ENCODE results near the gene GPRC5A. TPM values are rescaled to one million over a fixed set of nuclear protein-coding genes. Genes with fewer than 3 reads are reported as not detected.
A peak's percentile ranks its signal among the peaks of the same experiment; 100 is the strongest.

The GPRC5A gene
- total RNA-seq, 1 donor from 2014 or later: 27.3 TPM

DNA sequence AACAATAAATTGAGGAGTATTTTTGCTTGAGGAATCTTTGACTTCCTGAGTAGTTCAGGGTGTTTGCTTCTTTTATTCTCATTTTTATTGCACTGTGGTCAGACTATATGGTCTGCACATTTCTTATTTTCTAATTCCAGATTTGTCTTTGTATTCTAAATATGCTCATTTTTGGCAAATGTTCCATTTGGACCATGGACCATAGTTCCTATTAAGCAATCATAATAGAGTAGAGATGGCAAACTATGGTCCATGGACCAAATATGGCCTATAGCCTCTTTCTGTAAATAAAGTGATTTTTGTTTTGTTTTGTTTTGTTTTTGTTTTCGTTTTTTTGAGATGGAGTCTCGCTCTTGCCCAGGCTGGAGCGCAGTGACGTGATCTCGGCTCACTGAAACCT is 2.1 kb downstream of the GPRC5A start:
- Mint-ChIP-seq H3K4me3 (ENCODE audit: unreplicated experiment) (peak overlapping the region; percentile 83), H3K27me3 (ENCODE audit: unreplicated experiment) (no peaks in the 10 kb centered on the region), H3K4me1 (ENCODE audit: unreplicated experiment) (peaks cover 57% of the 10 kb centered on the region), H3K27ac (ENCODE audit: unreplicated experiment) (no peak overlapping the region), H3K9me3 (ENCODE audit: unreplicated experiment) (no peaks in the 10 kb centered on the region), H3K36me3 (ENCODE audit: unreplicated experiment) (no peaks in the 10 kb centered on the region)
- DNase-seq (ENCODE audit: extremely low spot score, unreplicated experiment): no peak
- TF ChIP-seq, protein P1, sequence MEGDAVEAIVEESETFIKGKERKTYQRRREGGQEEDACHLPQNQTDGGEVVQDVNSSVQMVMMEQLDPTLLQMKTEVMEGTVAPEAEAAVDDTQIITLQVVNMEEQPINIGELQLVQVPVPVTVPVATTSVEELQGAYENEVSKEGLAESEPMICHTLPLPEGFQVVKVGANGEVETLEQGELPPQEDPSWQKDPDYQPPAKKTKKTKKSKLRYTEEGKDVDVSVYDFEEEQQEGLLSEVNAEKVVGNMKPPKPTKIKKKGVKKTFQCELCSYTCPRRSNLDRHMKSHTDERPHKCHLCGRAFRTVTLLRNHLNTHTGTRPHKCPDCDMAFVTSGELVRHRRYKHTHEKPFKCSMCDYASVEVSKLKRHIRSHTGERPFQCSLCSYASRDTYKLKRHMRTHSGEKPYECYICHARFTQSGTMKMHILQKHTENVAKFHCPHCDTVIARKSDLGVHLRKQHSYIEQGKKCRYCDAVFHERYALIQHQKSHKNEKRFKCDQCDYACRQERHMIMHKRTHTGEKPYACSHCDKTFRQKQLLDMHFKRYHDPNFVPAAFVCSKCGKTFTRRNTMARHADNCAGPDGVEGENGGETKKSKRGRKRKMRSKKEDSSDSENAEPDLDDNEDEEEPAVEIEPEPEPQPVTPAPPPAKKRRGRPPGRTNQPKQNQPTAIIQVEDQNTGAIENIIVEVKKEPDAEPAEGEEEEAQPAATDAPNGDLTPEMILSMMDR (IDR thresholded peaks at IDR 0.05): no peak

DNA sequence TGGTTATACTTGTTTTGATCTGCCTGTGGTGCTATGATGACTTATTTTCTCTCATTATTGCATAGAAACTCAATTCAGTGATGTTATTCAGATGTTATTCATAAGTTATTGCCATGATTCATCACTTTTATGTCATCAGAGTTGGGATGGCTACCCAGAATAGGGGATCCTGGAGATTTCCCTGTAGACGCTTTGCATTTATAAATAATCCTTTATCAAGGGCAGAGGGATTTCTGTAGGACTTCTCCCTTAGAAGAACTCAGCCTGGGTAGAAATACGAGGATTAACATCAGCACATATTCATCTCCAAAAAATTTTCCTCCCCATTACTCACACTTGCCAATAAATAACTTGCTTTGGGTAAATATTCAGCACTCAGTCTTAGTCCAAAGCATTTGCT is 4.9 kb downstream of the GPRC5A start:
- Mint-ChIP-seq H3K36me3 (ENCODE audit: unreplicated experiment) (no peaks in the 10 kb centered on the region), H3K27me3 (ENCODE audit: unreplicated experiment) (no peaks in the 10 kb centered on the region), H3K4me1 (ENCODE audit: unreplicated experiment) (peaks cover 73% of the 10 kb centered on the region), H3K9me3 (ENCODE audit: unreplicated experiment) (no peaks in the 10 kb centered on the region), H3K27ac (ENCODE audit: unreplicated experiment) (peak overlapping the region; percentile 52), H3K4me3 (ENCODE audit: unreplicated experiment) (no peak overlapping the region)
- no peak for DNase-seq (ENCODE audit: extremely low spot score, unreplicated experiment)
- TF ChIP-seq, protein P1 (IDR thresholded peaks at IDR 0.05): no peak

DNA sequence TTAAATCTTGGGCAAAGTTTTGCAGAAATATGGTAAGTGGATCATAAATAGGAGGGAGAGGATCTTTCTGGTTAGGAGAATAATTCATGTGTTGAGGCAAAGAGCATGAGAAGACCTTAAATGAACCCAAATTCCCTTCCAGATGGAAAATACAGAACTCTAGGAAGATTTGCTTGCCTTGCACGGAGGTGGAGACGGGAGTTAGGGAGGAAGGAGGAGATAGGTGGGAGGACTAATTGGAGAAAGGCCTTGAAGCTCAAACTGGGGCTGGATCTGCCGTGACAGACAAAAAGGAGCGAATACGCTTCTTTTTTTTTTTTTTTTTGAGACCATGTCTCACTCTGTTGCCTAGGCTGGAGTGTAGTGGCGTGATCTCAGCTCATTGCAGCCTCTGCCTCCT is 5.9 kb downstream of the GPRC5A start:
- no peaks in the 10 kb centered on the region for H3K27me3 Mint-ChIP-seq (ENCODE audit: unreplicated experiment)
- peaks cover 74% of the 10 kb centered on the region for H3K4me1 Mint-ChIP-seq (ENCODE audit: unreplicated experiment)
- no peak for DNase-seq (ENCODE audit: extremely low spot score, unreplicated experiment)
- TF ChIP-seq, protein P1 (IDR thresholded peaks at IDR 0.05): no peak
- no peak overlapping the region for H3K4me3 Mint-ChIP-seq (ENCODE audit: unreplicated experiment)
- no peaks in the 10 kb centered on the region for H3K9me3 Mint-ChIP-seq (ENCODE audit: unreplicated experiment)
- no peaks in the 10 kb centered on the region for H3K36me3 Mint-ChIP-seq (ENCODE audit: unreplicated experiment)
- peak overlapping the region; percentile 37 for H3K27ac Mint-ChIP-seq (ENCODE audit: unreplicated experiment)

DNA sequence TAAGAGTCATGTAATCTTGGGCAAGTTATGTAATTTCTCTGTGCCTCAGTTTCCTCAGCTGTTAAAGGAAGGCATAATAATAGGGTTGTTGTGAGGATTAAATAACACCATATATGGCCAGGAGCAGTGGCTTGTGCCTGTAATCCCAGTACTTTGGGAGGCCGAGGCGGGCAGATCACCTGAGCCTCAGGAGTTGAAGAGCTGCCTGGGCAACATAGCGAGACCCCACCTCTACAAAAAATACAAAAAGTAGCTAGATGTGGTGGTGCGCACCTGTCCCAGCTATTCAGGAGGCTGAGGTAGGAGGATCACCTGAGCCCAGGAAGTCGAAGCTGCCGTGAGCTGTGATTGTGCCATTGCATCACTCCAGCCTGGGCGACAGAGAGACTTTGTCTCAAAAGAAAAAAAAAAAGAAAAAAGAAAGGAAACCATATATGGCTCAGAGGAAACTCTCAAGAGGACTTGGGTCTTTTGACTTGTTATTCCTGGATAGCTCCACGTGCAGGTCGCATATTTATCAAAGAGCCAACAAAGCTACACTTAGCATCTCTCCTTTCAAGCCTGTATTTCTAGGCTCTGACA is 6.9 kb downstream of the GPRC5A start:
- Mint-ChIP-seq H3K27ac (ENCODE audit: unreplicated experiment) (peak overlapping the region; percentile 81), H3K9me3 (ENCODE audit: unreplicated experiment) (no peaks in the 10 kb centered on the region), H3K4me1 (ENCODE audit: unreplicated experiment) (peaks cover 64% of the 10 kb centered on the region), H3K27me3 (ENCODE audit: unreplicated experiment) (no peaks in the 10 kb centered on the region), H3K4me3 (ENCODE audit: unreplicated experiment) (no peak overlapping the region), H3K36me3 (ENCODE audit: unreplicated experiment) (no peaks in the 10 kb centered on the region)
- no peak for DNase-seq (ENCODE audit: extremely low spot score, unreplicated experiment)
- TF ChIP-seq, protein P1 (IDR thresholded peaks at IDR 0.05): no peak

DNA sequence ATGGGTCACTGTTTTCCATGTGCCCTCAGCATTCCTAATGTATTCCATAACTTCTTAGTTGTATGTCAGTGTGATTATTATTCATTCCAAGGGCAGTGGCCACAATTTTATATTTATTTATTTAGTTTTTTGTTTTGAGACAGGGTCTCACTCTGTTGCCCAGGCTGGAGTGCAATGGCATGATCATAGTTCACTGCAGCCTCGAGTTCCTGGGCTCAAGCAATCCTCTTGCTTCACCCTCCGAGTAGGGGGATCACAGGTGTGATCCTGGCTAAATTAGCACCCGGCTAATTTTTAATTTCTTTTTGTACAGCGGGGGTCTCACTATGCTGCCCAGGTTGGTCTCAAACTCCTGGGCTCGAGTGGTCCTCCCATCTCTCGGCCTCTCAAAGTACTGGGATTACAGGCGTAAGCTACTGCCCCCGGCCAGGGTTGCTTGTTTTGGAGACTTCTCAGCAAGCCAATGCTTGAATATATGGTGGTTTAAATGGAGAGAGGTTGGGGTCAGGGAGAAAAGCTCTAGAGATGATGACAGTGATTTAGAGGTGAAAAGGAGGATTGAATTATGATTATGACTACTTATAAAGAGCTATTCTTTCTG is 7.6 kb downstream of the GPRC5A start:
- Mint-ChIP-seq H3K36me3 (ENCODE audit: unreplicated experiment) (no peaks in the 10 kb centered on the region), H3K27ac (ENCODE audit: unreplicated experiment) (peak overlapping the region; percentile 81), H3K4me1 (ENCODE audit: unreplicated experiment) (peaks cover 59% of the 10 kb centered on the region), H3K27me3 (ENCODE audit: unreplicated experiment) (no peaks in the 10 kb centered on the region), H3K9me3 (ENCODE audit: unreplicated experiment) (no peaks in the 10 kb centered on the region), H3K4me3 (ENCODE audit: unreplicated experiment) (no peak overlapping the region)
- DNase-seq (ENCODE audit: extremely low spot score, unreplicated experiment): no peak
- TF ChIP-seq, protein P1 (IDR thresholded peaks at IDR 0.05): no peak

Data from osteocyte (in vitro differentiated cells).